Kidney capillary endothelial cell (primary cell): Measurements from ENCODE around the gene ATXN10.

Source experiments
- DNase-seq: peaks from one replicate; pipeline ENCODE4 v3.0.0-alpha.2; 2018; ENCODE audit warnings: low spot score

The ATXN10 gene

GRCh38 chr22:45892681-45893461 is 221.2 kb downstream of the ATXN10 start:
- DNase-seq = no peak

- DNase-seq = no peak
Measured at GRCh38 chr22:45893516-45893915, 221.9 kb downstream of the ATXN10 start.
